Cardiac fibroblast (primary cell): Measurements from ENCODE around the gene C2CD2.

Experiments
- DNase-seq, 2 donors: peaks; one replicate each; pipeline versions ENCODE4 v3.0.0 to v3.0.0-alpha.2; 2010; ENCODE audit warnings: low read depth in 2 of 2
- H3K4me3 ChIP-seq, 2 donors: replicated peaks in 1 of 2; 1 replicate in 1 of 2; 2 replicates in 1 of 2; pipeline ENCODE4 v1.5.1; 2011; ENCODE audit warnings: low read depth in 2 of 2, low read length in 2 of 2, mild to moderate bottlenecking in 2 of 2, moderate library complexity in 1 of 2
- CTCF ChIP-seq: IDR thresholded peaks from one replicate; pipeline ENCODE4 v1.5.1; 2011; ENCODE audit warnings: low read depth, mild to moderate bottlenecking, low read length, inconsistent platforms

The C2CD2 gene

DNA sequence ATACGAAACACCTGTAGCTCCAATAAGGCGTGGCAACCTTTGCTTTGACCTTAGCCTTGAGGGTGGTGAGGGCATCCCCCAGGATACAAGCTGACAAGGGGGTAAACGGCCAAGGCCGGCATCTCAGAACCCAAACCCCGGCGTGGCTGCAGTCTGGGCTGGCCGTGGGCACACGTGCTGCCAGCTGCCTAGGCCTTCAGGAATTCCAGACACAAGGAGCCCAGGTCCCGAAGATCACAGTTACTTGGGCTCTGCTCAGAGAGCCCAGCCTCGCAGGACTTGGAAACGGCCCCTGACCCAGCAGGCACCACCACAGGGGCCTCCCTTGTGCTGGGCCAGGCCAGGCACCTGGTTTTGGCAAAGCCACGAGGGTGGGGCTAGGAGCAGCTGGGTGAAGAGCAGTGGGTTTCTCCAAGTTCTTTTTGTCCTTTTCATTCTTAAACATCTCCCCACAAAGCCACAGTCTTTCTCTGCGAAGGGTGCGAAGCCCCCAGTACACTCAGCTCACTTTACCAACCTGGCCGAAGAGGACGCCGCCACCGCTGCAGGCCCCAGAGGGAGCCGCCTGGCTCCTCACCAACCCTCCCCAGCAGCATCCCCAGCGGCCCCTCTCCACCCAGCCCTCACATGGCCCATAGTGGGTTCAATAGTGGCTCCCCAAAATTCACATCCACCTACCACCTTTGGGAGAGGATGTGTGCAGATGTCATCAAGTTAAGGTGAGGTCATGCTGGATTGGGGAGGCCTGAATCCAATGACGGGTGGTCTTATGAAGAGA, 101.5 kb downstream of the C2CD2 start:
- no peak for TF ChIP-seq CTCF
- H3K4me3 ChIP-seq = no peak overlapping the region

DNA sequence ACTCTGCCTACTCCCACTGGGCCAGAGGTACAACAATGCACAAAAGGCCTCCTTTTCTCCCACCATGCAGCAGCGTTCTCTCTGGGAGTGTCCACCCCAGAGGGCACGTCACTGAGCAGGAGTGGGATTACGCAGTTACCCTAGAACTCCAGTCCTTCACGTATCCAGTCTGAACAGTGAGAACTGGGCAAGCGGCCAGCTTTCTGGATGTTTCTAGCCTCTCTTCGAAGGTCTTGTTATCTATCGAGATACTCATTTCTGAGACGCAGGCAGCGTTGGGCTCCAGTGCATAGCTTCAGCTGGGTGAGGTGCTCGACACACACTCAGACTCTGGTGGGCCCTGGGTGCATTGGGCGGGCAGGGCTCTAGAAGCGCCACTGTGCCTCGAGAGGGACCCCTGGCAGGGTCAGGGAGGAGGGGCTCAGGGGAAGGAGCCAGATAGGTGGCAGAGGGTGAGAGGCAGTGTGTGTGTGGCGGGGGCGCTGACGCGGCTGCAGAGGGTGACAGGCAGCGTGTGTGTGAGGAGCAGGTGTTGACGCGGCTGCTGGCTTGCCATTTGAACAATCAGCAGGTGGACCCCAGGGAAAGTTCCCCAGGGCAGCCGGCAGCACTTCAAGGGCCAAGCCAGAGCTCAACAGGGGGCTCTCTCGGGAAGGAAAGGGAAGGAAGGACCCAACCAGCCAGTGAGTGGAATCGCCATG, 102.6 kb downstream of the C2CD2 start:
- TF ChIP-seq CTCF = no peak
- H3K4me3 ChIP-seq = no peak overlapping the region
- peak in 1 of 2 donors; percentile 19 for DNase-seq

More for the DNA sequence above, 101.5 kb downstream of the C2CD2 start:
- DNase-seq = no peak

- DNase-seq = no peak
- no peak for TF ChIP-seq CTCF
- no peak overlapping the region for H3K4me3 ChIP-seq
These were observed 103.7 kb downstream of the C2CD2 start for GRCh38 chr21:41850085-41850484.

- no peak for TF ChIP-seq CTCF
- DNase-seq = no peak
- no peak overlapping the region for H3K4me3 ChIP-seq
These were observed 104.7 kb downstream of the C2CD2 start for GRCh38 chr21:41848958-41849580.

DNA sequence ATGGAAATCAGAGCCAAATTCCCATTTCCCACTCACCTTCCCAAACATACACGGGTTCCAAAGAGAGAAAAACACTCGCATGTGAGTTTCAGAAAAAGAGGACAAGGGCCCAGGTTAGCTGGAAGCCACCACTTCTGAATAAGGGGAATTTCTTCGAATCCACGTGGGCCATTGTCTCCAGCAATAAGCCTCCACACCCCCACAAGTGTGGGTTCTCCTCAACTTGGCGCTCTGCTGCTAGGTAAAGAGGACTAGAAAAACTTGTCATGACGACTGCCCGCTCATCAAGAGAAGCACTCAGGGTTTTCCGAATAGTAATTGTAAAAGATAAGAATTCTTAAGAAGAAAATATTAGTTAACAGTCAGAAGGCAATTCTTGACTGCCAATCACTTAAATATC, 105.3 kb downstream of the C2CD2 start:
- H3K4me3 ChIP-seq = no peak overlapping the region
- no peak for DNase-seq
- TF ChIP-seq CTCF = no peak

DNA sequence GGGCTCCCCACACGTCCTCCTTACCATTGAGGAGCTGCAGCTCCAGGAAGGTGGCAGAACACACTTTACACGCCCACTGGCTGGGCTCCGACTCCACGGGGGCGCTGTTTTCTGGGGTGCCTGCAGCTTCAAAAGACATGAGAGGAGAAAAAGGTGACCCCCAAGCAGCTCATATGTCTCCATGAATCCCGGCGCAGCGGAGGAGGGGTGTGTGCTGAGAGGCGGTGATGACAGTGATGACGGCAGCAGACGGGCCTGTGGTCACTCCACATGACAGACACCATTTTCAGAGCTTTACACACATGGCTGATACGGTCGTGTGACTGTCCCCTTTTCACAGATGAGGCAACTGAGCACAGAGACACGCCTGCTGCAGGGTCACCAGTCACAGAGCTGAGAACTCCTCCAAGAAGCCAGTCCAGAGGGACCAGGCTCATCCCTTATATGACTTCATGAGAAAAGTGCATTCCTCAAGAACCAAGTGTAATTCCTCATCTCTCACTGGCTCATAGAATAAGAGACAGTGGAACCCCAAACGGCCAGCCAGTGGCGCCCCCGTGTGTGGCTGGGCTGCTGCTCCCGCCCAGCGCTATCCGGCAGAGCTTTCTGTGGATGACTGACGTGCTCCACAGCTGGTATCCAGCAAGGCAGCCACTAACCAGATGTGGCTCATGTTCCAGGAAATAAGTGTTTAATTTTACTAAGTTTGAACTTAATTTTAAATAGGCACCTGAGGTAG, 106.6 kb downstream of the C2CD2 start:
- peak in 1 of 2 donors; percentile 8 for DNase-seq
- no peak overlapping the region for H3K4me3 ChIP-seq
- no peak for TF ChIP-seq CTCF
